Colon (tissue), 2 donors: ENCODE measurements around the gene SEC61A2.
"Not testable (repeated sequence)": the region's sequence is repeated elsewhere in the genome, so short reads cannot be mapped to it uniquely, and the experiment has no call there.

Experiments
- FAIRE-seq: peaks from 2 replicates; lab custom pipeline; 2012; peaks lifted over from hg19 to GRCh38; lab: Jason Lieb, UNC
- donor health status: control.
- donor health status: control.

The SEC61A2 gene

GRCh38 chr10:12129222-12130111 lies at the start of gene SEC61A2:
Gene SEC61A2 (plus strand): TSS chr10:12129677. CDS start chr10:12129788, 111 bp downstream.
- FAIRE-seq = no peak

- FAIRE-seq = no peak
These were observed 48.0 kb upstream of the SEC61A2 start for GRCh38 chr10:12081470-12081869.

- FAIRE-seq = no peak
These were observed 47.5 kb upstream of the SEC61A2 start for GRCh38 chr10:12081879-12082557.

GRCh38 chr10:12088919-12089318 lies 40.6 kb upstream of the SEC61A2 start:
- FAIRE-seq = no peak

GRCh38 chr10:12091421-12091820 lies 38.1 kb upstream of the SEC61A2 start:
- no peak for FAIRE-seq

GRCh38 chr10:12097361-12097760 lies 32.1 kb upstream of the SEC61A2 start:
- FAIRE-seq = not testable (repeated sequence)

- FAIRE-seq = no peak
These were observed 31.7 kb upstream of the SEC61A2 start for GRCh38 chr10:12097791-12098190.

GRCh38 chr10:12098966-12099365 lies 30.5 kb upstream of the SEC61A2 start:
- no peak for FAIRE-seq

GRCh38 chr10:12103802-12104201 lies 25.7 kb upstream of the SEC61A2 start:
- no peak for FAIRE-seq

GRCh38 chr10:12107781-12108180 lies 21.7 kb upstream of the SEC61A2 start:
- FAIRE-seq = no peak

- FAIRE-seq = no peak
These were observed 20.2 kb upstream of the SEC61A2 start for GRCh38 chr10:12109286-12109685.

- FAIRE-seq = no peak
These were observed 17.9 kb upstream of the SEC61A2 start for GRCh38 chr10:12111528-12111927.

GRCh38 chr10:12113627-12114026 lies 15.8 kb upstream of the SEC61A2 start:
- FAIRE-seq = no peak

GRCh38 chr10:12121673-12122072 lies 7.8 kb upstream of the SEC61A2 start:
- no peak for FAIRE-seq

GRCh38 chr10:12130237-12130872 lies 878 bp downstream of the SEC61A2 start:
- no peak for FAIRE-seq

GRCh38 chr10:12135631-12136030 lies 6.2 kb downstream of the SEC61A2 start:
- no peak for FAIRE-seq

GRCh38 chr10:12140038-12140437 lies 10.6 kb downstream of the SEC61A2 start:
- no peak for FAIRE-seq

GRCh38 chr10:12144538-12144937 lies 15.1 kb downstream of the SEC61A2 start:
- no peak for FAIRE-seq

GRCh38 chr10:12150163-12150562 lies 20.7 kb downstream of the SEC61A2 start:
- FAIRE-seq = no peak

- no peak for FAIRE-seq
These were observed 25.0 kb downstream of the SEC61A2 start for GRCh38 chr10:12154516-12154915.

GRCh38 chr10:12156367-12157123 lies 27.1 kb downstream of the SEC61A2 start:
- no peak for FAIRE-seq

GRCh38 chr10:12158111-12158510 lies 28.6 kb downstream of the SEC61A2 start:
- FAIRE-seq = no peak
